Osteoblast (primary cell): ENCODE data around the gene ALDH18A1. TPM values are rescaled to one million over a fixed set of nuclear protein-coding genes. Genes with fewer than 3 reads are reported as not detected.

Experiments used
- DNase-seq: peaks from one replicate; pipeline ENCODE4 v3.0.0; 2011; ENCODE audit warnings: low spot score, mixed read lengths; ENCODE audit not compliant: insufficient read length; ENCODE audit errors: missing footprints
- H2AFZ ChIP-seq: 2 replicates; pipeline ENCODE4 v1.6.0; 2011; ENCODE audit warnings: mild to moderate bottlenecking, low read length
- H3K27ac ChIP-seq: 2 replicates; pipeline ENCODE4 v1.5.1; 2011; ENCODE audit warnings: mild to moderate bottlenecking, low read depth, low read length, moderate library complexity
- H3K27me3 ChIP-seq: 2 replicates; pipeline ENCODE4 v1.6.0; 2012; ENCODE audit warnings: mild to moderate bottlenecking, control low read depth, inconsistent platforms, low read length, moderate library complexity; ENCODE audit not compliant: insufficient read depth
- H3K36me3 ChIP-seq: 2 replicates; pipeline ENCODE4 v1.5.1; 2011; ENCODE audit warnings: mild to moderate bottlenecking, low read length, control low read depth, moderate library complexity; ENCODE audit not compliant: insufficient read depth
- H3K4me1 ChIP-seq: 2 replicates; pipeline ENCODE4 v1.5.1; 2011; ENCODE audit warnings: mild to moderate bottlenecking, low read length, control low read depth, moderate library complexity; ENCODE audit not compliant: insufficient read depth
- H3K4me2 ChIP-seq: 2 replicates; pipeline ENCODE4 v1.6.0; 2011; ENCODE audit warnings: mild to moderate bottlenecking, low read length; ENCODE audit not compliant: insufficient read depth
- H3K4me3 ChIP-seq: fragments of 200-600 bp; sonication (generic); 3 replicates; pipeline ENCODE4 v1.5.1; 2012; ENCODE audit warnings: mild to moderate bottlenecking, low read length, inconsistent platforms; ENCODE audit not compliant: insufficient read depth
- H3K79me2 ChIP-seq: 2 replicates; pipeline ENCODE4 v1.6.0; 2012; ENCODE audit warnings: mild to moderate bottlenecking, low read length, control low read depth, inconsistent platforms; ENCODE audit not compliant: insufficient read depth
- H3K9me3 ChIP-seq: 2 replicates; pipeline ENCODE4 v1.5.1; 2011; ENCODE audit warnings: low read depth, low read length, control low read depth
- H4K20me1 ChIP-seq: 2 replicates; pipeline ENCODE4 v1.6.0; 2012; ENCODE audit warnings: mild to moderate bottlenecking, low read length, control low read depth; ENCODE audit not compliant: insufficient read depth
- CTCF ChIP-seq: IDR thresholded peaks from 2 replicates; pipeline ENCODE4 v1.5.1; 2011; ENCODE audit warnings: mild to moderate bottlenecking, low read depth, low read length, moderate library complexity; ENCODE audit errors: extremely low read depth
- total RNA-seq: library from RNA; depleted of rRNA; stranded (reverse); fragments of >200 nt; gene quantifications from 2 replicates; pipeline ENCODE4 v1.2.3, GENCODE V29; 2012

Gene ALDH18A1
- total RNA-seq: 93.1 and 98.4 TPM in 2 replicates

GRCh38 chr10:95656291-95657164, at the start of gene ALDH18A1:
Gene ALDH18A1 (minus strand): TSS chr10:95656711. CDS start chr10:95653377, 3,334 bp downstream.
- H2AFZ ChIP-seq: peak within 1 kb of the TSS; percentile 92
- H4K20me1 ChIP-seq: peaks cover 9% of the 10 kb centered on the region
- H3K27ac ChIP-seq: peak within 1 kb of the TSS; percentile 86
- H3K27me3 ChIP-seq: no peaks in the 10 kb centered on the region
- H3K4me3 ChIP-seq: peak within 1 kb of the TSS; percentile 74
- H3K9me3 ChIP-seq: no peaks in the 10 kb centered on the region
- H3K4me2 ChIP-seq: peak within 1 kb of the TSS; percentile 93
- peak; percentile 95 for DNase-seq
- peaks cover 15% of the 10 kb centered on the region for H3K36me3 ChIP-seq
- TF ChIP-seq CTCF: no peak
- H3K79me2 ChIP-seq: peaks cover 49% of the 10 kb centered on the region
- H3K4me1 ChIP-seq: peaks cover 16% of the 10 kb centered on the region

GRCh38 chr10:95698415-95698814, 41.9 kb upstream of the ALDH18A1 start:
- H3K4me1 ChIP-seq: no peaks in the 10 kb centered on the region
- no peak for TF ChIP-seq CTCF
- H3K36me3 ChIP-seq: no peaks in the 10 kb centered on the region
- DNase-seq: no peak
- H2AFZ ChIP-seq: no peak overlapping the region
- H3K4me3 ChIP-seq: no peak overlapping the region
- peaks cover 3% of the 10 kb centered on the region for H3K79me2 ChIP-seq
- no peak overlapping the region for H3K4me2 ChIP-seq
- H3K9me3 ChIP-seq: no peaks in the 10 kb centered on the region
- H3K27me3 ChIP-seq: no peaks in the 10 kb centered on the region
- no peaks in the 10 kb centered on the region for H4K20me1 ChIP-seq
- no peak overlapping the region for H3K27ac ChIP-seq

- Histone ChIP-seq H4K20me1 (no peaks in the 10 kb centered on the region), H2AFZ (no peak overlapping the region), H3K4me3 (no peak overlapping the region), H3K4me2 (no peak overlapping the region), H3K79me2 (peaks cover 13% of the 10 kb centered on the region), H3K27me3 (no peaks in the 10 kb centered on the region), H3K4me1 (peaks cover 8% of the 10 kb centered on the region), H3K36me3 (no peaks in the 10 kb centered on the region), H3K9me3 (no peaks in the 10 kb centered on the region), H3K27ac (no peak overlapping the region)
- no peak for TF ChIP-seq CTCF
- DNase-seq: no peak
Observed at GRCh38 chr10:95697429-95697828, 40.9 kb upstream of the ALDH18A1 start.

- peaks cover 34% of the 10 kb centered on the region for H3K79me2 ChIP-seq
- no peak overlapping the region for H3K4me3 ChIP-seq
- no peaks in the 10 kb centered on the region for H4K20me1 ChIP-seq
- no peaks in the 10 kb centered on the region for H3K9me3 ChIP-seq
- no peak for DNase-seq
- no peak overlapping the region for H3K27ac ChIP-seq
- peak overlapping the region; percentile 58 for H2AFZ ChIP-seq
- no peak for TF ChIP-seq CTCF
- H3K4me2 ChIP-seq: no peak overlapping the region
- H3K27me3 ChIP-seq: no peaks in the 10 kb centered on the region
- H3K36me3 ChIP-seq: peaks cover 7% of the 10 kb centered on the region
- peaks cover 12% of the 10 kb centered on the region for H3K4me1 ChIP-seq
Observed at GRCh38 chr10:95694665-95695064, 38.2 kb upstream of the ALDH18A1 start.
